NCI-H1105 (cell line): ENCODE data around the gene DHDH.

Source experiments
- DNase-seq: peaks from one replicate; lab custom pipeline; 2025; lab: John Stamatoyannopoulos, UW

DHDH gene

DNA sequence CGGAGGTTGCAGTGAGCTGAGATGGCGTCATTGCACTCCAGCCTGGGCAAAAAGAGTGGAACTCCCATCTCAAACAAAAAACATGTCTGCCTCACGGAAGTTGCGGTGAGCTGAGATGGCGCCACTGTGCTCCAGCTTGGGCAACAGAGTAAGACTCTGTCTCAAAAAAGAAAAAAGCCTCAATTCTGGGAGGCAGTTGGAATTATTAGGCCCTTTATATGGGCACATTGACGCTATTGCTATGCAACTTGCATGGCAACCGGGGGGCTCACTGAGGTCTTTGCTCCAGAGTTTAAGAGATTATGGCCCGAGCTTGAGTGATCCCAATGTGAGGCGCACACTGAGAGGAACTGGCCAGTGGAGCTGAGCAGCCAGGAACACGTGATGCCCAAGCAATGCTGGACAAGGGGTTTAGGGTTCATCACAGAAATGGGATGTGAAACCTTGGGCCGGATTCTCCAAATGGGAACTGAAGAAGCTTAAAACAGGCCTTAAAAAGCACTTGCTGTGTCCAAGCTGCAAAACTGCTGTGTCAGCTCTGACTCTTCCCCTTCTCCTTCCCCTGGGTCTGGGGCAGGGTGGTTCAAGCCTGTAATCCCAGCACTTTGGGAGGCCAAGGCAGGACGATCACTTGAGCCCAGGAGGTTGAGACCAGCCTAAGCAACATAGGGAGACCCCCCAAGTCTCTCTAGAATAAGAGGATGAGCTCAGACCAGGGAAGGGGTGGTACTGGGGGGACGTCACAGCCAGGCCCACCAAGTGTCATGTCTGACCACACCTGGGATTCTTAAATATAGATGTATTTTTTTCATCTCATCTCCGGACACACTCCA, 34.1 kb downstream of the DHDH start:
- DNase-seq = no peak

DNA sequence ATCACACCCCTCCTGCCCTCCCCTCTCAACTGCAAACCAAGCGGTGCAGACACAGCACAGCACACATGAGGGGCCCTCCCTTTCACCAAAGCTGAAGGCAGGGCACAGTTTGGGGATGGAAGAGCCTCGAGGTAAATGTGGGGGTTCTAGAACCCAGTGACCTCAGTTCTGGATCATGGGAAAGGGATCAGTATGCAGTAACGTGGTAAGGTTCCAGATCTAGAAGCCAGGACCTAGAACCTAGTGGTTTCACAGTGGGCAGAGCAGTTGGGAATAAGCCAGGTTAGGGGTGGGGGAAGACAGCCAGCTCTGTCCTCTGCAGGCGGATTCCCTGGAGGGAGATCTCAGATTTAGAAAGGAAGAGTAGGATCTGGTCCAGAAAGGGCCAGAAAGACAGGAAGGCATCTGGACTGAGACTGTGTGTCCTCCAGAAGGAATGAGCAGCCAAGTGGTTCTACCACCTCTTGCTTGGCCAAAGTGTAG, 34.7 kb downstream of the DHDH start:
- no peak for DNase-seq

DNA sequence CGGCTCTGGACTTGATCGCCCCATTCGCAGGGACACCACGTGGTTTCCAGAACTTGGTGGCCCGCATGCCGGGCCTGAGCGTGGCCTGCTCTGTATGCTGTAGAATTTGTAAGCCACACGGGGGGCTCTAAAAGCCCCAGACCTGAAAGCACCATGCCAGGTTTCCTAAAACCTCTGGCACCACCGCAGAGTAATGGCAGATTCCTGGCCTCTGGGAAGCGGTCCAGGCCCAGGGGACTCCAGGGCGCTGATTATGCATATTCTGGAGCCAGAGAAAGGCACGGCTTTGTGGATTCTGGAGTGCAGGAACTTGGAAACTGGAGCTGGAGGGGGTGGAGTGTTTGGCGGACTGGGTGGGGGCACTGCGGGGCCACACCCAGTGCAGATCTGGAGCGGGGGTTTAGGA, 35.3 kb downstream of the DHDH start:
- DNase-seq = no peak

- DNase-seq = no peak
Measured at GRCh38 chr19:48969276-48970138, 36.0 kb downstream of the DHDH start.

GRCh38 chr19:48970139-48970766, 36.8 kb downstream of the DHDH start:
- DNase-seq = no peak

- DNase-seq = peak; percentile 83
Measured at GRCh38 chr19:48970923-48971395, 37.5 kb downstream of the DHDH start.

GRCh38 chr19:48975947-48976847, 42.7 kb downstream of the DHDH start:
- DNase-seq = no peak

DNA sequence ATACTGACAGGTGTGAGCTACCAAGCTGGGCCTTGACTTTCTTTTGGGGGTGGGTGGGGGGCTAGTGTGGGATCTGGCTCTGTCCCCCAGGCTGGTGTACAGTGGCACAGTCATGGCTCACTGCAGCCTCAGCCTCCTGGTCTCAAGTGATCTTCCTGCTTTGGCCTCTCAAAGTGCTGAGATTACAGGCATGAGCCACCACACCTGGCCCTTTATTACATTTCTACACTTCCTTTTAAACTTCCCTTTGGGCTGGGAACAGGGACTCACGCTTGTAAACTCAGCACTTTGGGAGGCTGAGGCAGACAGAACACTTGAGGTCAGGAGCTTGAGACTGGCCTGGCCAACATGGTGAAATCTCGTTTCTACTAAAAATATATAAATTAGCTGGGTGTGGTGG, 43.6 kb downstream of the DHDH start:
- DNase-seq = no peak

- DNase-seq = no peak
Measured at GRCh38 chr19:48982280-48982679, 48.8 kb downstream of the DHDH start.

GRCh38 chr19:48985711-48986110, 52.2 kb downstream of the DHDH start:
- DNase-seq = no peak

GRCh38 chr19:48986211-48986610, 52.7 kb downstream of the DHDH start:
- DNase-seq = no peak

DNA sequence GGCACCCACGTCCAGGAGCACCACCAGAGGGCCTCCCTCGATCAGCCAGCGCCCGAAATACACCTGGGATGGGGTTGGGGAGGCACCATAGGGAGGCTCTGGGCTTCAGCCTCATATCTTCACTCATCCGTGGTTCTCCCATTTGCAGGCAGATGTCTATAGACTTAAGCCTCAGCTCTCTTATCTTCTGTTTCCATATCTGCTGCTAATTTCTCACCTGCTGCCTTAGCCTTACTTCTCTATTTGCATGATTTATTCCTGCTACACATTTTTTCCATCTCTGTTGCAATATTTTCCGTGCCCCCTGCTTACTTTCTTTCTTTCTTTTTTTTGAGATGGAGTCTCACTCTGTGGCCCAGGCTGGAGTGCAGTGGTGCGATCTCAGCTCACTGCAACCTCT, 53.8 kb downstream of the DHDH start:
- no peak for DNase-seq

DNA sequence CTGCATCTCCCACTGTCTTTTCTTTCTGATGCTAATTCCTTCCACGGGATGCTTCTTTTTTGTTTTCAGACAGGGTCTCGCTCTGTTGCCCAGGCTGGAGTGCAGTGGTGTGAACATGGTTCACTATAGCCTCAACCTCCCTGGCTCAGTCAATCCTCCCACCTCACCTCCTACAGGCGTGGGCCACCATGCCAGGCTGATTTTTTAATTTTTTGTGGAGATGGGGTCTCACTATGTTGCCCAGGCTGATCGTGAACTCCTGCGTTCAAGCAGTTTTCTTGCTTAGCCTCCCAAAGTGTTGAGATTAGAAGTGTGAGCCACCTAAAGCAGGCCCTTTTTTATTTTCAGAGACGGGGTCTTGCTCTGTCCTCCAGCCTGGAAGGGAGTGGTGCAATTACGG, 54.8 kb downstream of the DHDH start:
- no peak for DNase-seq

DNA sequence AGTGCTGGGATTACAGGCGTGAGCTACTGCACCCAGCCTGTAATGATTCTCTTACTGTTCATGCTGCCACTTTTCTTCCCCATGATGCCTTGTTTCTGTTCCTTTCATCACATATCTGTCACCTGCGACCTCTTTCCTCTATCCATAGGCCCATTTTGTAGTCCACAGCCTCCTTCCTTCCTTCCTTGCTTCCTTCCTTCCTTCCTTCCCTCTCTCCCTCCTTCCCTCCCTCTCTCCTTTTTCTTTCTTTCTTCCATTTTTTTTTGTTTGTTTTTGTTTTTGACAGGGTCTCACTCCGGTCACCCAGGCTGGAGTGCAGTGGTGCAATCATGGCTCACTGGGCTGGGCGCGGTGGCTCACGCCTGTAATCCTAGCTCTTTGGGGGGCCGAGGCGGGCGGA, 55.4 kb downstream of the DHDH start:
- DNase-seq = no peak

DNA sequence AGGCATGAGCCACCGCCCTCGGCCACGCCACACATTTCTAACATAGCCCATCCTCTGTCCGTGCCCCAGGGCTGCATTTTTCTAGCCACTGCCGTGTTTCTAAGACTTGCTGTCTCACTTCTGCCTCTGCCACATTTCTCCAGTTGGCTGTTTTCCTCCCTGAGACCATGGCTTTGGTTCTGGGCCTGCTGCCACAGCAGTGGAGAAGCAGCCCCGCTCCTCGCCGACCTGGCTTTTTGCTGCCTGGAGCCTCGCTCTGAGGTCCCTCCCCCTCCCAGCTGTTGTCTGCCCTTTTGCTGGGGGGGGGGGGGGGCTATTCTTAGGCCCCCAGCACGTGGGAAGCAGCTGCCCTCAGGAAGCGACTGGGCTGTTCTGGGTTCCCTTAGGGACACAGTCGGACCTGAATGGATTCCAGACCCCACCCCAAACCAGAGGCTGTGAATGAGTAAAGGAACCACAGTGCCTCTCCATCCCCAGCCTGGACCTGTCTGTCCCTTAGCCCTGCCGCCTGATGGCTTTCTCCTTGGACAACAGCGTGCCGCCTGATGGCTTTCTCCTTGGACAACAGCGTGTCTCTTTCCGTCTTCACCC, 56.3 kb downstream of the DHDH start:
- DNase-seq = no peak

GRCh38 chr19:48990400-48990799, 56.9 kb downstream of the DHDH start:
- DNase-seq = no peak

DNA sequence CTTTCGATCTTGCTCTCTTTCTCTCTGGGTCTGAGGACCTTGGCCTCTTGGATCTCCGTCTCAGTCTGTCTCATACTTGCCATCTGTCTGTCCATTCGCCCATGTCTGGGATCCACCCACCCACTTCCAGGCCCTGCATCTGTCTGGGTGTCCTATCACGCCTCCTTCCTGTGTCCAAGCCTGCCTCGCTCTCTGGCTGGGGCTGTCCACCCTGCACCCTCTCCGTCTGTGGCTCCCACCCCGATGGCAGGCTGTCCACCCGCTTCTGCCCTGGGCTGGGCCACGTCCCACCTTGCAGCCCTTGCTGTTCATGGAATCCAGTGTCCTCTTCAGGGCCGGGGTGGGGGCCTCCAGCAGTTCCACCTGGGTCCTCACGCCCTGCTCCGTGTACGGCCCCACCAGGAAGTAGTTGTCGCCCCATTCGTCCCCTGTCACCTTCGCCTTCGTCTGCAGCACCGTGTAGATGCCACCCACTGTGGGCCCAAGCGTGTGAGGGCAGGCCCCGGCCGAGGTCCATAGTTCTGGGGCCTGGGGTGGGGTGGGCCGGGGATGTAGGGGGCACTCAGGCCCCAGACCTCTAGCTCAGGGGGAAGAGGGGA, 57.6 kb downstream of the DHDH start:
- DNase-seq = no peak

DNA sequence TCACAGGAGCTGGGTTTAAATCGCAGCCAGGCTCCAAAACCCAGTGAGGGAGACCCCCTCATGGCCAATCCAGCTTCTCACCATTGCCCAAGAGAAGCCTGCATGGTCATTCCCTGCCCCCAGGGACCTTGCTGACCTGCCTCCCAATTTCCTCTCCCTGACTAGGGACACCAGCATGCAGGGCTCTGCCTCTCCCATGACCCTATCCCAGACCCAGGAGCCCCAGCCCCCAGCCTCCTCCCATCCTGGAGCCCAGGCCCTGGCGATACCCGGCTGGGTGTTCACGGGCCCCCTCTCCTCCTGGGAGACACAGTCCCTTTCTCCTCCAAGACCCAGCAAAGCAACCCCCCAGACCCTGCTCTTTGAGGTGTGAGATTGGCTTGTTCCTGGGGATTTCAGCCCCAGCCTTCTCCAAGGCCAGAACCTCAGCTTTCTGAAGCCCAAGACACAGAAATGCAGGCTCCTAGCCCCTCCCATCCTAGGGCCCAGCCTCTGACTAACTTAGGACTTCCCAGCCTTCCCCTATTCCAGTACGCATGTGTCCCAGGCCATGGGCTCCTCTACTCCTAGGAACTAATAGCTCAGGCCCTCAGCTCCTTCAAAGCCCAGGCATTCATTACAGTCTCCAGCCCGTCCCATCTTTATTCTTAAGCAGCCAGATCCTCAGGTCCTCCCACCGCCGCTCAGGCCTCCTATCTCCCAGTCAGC, 58.5 kb downstream of the DHDH start:
- DNase-seq = no peak

DNA sequence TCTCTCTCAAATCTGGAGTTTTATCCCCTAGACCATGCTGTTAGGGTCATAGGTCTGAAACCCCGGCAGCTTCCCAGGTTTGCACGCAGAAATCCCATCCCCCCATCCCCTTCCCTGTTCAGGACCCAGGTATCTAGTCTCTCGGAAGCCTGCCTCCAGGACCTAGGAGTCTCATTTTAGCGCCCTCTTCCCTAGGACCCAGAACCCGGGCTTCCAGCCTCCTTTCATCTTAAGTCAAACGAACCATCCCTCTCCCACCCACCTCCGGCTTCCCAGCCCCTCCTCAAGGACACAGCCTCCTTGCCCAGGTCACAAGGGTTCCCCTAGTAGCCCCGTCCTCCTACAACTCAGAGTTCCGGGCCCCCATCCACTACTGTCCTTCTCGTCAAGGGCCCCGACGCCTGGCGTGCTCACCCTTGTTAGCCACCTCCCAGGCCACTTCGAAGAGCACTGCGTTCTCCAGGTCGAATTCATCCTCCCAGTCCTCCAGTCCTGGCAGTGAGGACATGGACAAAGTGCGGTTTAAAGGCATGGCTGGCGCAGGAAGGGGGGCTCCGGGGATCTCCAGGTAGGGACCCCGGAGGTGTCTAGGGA, 59.2 kb downstream of the DHDH start:
- no peak for DNase-seq
